ENCODE results near the gene PNMA1.
A peak's percentile ranks its signal among the peaks of the same experiment; 100 is the strongest.

Gene PNMA1

DNA sequence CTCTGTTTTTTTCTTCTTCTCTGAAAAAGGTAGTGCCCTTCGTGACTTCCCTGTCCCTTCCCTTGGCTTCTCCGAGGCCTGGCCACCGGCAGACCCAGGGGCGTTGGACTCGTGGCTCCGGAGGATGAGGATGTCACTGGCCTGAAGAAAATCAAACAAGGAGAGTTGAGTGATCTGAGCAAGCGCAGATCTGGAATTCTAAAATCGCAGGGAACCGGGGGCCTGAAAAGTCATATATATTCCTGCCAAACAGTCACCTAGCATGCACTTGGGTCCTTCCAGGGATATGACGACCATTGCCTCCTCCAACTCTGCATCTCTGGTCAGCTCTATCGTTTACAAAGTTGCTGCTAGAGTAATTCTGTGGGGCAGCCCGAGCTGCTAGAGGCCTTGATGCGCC is 5.2 kb upstream of the PNMA1 start:
- no peak for TF ChIP-seq ZBTB7A (IDR thresholded peaks at IDR 0.05; ENCODE audit: low read depth)
- no peak for TF ChIP-seq TCF12 (IDR thresholded peaks at IDR 0.05; ENCODE audit: low read depth)

DNA sequence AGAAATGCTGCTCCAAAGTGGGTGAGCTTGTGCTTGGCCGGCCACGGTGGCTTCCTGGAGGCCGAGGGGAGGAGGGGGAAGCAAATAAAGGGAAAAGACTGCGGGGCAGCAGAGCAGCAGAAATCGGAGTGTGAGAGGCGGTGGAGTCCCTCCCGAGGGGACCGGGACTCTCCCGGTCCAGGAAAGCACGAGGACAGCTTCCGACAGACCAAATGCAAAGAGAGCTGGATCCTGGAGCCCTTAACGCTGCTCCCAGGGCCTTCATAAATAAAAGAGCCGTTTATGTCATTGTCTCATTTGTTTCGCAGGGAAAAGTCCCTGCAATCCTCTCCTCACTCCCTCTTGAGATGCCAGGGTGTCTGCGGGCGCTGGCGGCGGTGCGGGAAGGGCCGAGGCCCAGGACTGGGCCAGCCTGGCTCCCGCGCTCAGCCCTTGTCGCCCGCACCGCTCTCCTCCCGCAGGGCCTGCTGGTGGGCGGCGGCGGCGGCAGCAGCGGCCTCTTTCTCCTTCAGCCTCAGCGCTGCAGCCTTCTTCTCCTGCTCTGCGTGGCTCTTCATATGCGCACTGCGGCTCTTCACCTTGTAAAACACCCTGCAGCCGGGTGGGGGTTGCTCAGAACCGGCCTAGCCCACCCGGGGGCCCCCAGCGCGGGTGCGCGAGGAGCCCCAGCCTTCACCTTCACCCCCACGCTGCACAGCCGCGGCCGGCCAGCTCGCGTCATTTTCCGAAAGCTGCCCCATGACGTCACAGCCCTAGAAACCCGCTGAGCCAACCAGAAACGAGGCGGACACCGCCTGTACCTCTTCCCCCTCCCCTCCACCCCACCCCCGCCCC is 4.5 kb upstream of the PNMA1 start:
- TF ChIP-seq ZBTB7A (IDR thresholded peaks at IDR 0.05; ENCODE audit: low read depth): no peak
- TF ChIP-seq, protein P1, sequence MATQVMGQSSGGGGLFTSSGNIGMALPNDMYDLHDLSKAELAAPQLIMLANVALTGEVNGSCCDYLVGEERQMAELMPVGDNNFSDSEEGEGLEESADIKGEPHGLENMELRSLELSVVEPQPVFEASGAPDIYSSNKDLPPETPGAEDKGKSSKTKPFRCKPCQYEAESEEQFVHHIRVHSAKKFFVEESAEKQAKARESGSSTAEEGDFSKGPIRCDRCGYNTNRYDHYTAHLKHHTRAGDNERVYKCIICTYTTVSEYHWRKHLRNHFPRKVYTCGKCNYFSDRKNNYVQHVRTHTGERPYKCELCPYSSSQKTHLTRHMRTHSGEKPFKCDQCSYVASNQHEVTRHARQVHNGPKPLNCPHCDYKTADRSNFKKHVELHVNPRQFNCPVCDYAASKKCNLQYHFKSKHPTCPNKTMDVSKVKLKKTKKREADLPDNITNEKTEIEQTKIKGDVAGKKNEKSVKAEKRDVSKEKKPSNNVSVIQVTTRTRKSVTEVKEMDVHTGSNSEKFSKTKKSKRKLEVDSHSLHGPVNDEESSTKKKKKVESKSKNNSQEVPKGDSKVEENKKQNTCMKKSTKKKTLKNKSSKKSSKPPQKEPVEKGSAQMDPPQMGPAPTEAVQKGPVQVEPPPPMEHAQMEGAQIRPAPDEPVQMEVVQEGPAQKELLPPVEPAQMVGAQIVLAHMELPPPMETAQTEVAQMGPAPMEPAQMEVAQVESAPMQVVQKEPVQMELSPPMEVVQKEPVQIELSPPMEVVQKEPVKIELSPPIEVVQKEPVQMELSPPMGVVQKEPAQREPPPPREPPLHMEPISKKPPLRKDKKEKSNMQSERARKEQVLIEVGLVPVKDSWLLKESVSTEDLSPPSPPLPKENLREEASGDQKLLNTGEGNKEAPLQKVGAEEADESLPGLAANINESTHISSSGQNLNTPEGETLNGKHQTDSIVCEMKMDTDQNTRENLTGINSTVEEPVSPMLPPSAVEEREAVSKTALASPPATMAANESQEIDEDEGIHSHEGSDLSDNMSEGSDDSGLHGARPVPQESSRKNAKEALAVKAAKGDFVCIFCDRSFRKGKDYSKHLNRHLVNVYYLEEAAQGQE (IDR thresholded peaks at IDR 0.05; ENCODE audit: low read depth): no peak
- TF ChIP-seq TEAD4 (IDR thresholded peaks at IDR 0.05): no peak
- TF ChIP-seq, protein P2, sequence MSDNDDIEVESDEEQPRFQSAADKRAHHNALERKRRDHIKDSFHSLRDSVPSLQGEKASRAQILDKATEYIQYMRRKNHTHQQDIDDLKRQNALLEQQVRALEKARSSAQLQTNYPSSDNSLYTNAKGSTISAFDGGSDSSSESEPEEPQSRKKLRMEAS (IDR thresholded peaks at IDR 0.05): no peak
- TF ChIP-seq FOXM1 (IDR thresholded peaks at IDR 0.05; ENCODE audit: borderline replicate concordance, low read depth): no peak
- TF ChIP-seq NFIC (IDR thresholded peaks at IDR 0.05): no peak
- TF ChIP-seq RAD21 (IDR thresholded peaks at IDR 0.05; ENCODE audit: low read depth): no peak
- no peak for TF ChIP-seq YY1 (IDR thresholded peaks at IDR 0.05; ENCODE audit: low read depth)
- no peak for TF ChIP-seq EGR1 (IDR thresholded peaks at IDR 0.05)
- TF ChIP-seq, protein P3, sequence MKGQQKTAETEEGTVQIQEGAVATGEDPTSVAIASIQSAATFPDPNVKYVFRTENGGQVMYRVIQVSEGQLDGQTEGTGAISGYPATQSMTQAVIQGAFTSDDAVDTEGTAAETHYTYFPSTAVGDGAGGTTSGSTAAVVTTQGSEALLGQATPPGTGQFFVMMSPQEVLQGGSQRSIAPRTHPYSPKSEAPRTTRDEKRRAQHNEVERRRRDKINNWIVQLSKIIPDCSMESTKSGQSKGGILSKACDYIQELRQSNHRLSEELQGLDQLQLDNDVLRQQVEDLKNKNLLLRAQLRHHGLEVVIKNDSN (IDR thresholded peaks at IDR 0.05): no peak
- TF ChIP-seq TAF1 (IDR thresholded peaks at IDR 0.05; ENCODE audit: low read depth): no peak
- no peak for TF ChIP-seq CEBPB (IDR thresholded peaks at IDR 0.05)

DNA sequence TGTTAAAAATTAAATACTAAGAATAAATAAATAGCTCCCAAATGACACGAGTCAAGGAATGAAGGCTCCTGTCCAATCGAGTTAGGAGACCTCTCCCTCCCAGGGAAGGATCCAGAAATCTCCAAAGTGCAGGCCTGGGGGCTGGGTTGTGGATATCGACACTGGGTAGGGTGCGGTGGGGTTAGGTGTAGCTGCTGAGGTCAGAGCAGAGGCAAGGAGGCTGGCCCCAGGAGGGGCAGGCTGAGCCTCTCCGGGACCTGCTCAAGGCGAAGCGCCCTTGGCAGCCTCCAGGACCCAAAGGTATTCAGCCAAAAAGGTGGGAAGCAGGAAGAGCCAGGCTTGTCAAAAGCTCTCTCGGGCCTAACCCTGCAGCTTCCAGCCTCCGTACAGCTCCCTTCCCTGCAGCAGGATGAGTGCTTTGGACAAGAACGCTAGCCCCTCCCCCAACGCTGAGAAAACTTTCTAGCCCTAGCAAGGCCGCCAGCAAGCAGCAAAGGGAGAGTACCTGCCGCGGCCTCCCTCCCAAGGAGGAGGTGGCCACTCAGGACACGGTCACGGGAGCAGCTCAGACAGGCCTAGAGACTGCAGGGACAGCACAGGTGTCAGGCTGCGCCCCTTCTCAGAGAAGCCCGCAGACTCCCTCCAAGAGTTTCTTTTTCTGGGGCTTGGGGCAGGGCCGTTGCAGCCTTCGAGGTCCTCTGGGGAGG is 3.7 kb upstream of the PNMA1 start:
- TF ChIP-seq TEAD4 (IDR thresholded peaks at IDR 0.05): no peak
- TF ChIP-seq EP300 (IDR thresholded peaks at IDR 0.05; ENCODE audit: borderline replicate concordance): no peak
- no peak for TF ChIP-seq ZBTB7A (IDR thresholded peaks at IDR 0.05; ENCODE audit: low read depth)
- TF ChIP-seq, protein P3 (IDR thresholded peaks at IDR 0.05): no peak
- TF ChIP-seq RAD21 (IDR thresholded peaks at IDR 0.05; ENCODE audit: low read depth): no peak
- TF ChIP-seq YY1 (IDR thresholded peaks at IDR 0.05; ENCODE audit: low read depth): no peak
- no peak for TF ChIP-seq FOXM1 (IDR thresholded peaks at IDR 0.05; ENCODE audit: borderline replicate concordance, low read depth)
- no peak for TF ChIP-seq CREB1 (IDR thresholded peaks at IDR 0.05; ENCODE audit: low read depth)
- TF ChIP-seq EGR1 (IDR thresholded peaks at IDR 0.05): no peak
- TF ChIP-seq NFIC (IDR thresholded peaks at IDR 0.05): no peak
- TF ChIP-seq, protein P2 (IDR thresholded peaks at IDR 0.05): no peak
- TF ChIP-seq TCF12 (IDR thresholded peaks at IDR 0.05; ENCODE audit: low read depth): no peak
- no peak for TF ChIP-seq CEBPB (IDR thresholded peaks at IDR 0.05)
- TF ChIP-seq, protein P1 (IDR thresholded peaks at IDR 0.05; ENCODE audit: low read depth): no peak
- TF ChIP-seq TAF1 (IDR thresholded peaks at IDR 0.05; ENCODE audit: low read depth): no peak

DNA sequence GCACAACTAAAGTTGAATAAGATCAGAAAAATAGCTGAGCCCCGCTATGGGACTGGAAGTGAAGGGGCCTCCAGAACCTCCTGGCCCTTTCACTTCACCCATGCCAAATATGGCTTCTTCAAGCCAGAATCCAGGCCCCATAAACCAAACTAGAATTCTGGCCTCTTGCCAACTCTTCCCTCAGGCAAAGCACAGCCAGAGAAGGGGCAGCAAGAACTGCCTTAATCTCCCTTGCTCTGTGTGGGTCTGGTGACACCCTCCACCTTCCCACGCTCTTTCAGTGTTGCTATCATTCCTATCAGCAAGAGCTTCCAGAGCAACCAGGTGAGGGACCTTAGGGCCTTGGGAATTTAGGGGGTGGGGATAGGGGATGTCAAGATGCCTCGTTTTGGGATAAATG is 3.1 kb upstream of the PNMA1 start:
- TF ChIP-seq TAF1 (IDR thresholded peaks at IDR 0.05; ENCODE audit: low read depth): no peak
- TF ChIP-seq NFIC (IDR thresholded peaks at IDR 0.05): peak; percentile 65
- no peak for TF ChIP-seq CEBPB (IDR thresholded peaks at IDR 0.05)

DNA sequence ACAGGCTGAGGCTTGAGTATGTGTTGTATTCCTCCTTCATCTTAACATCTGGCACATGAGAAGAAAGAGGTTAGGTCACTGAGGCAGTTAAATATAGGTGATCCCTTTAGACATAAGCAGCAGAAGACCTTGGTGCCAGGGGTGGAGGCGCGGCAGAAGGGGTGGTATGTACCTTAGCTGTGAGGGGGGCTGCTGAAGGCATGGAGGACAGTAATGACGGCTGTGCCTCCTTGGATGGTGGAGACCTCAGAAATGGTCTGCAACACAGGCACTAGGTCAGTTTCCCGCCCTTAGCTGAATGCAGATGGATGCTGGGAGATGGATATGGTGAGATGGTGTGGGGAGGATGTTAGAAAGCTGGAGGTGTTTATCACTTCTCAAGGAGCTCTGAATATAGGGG is 1.5 kb upstream of the PNMA1 start:
- no peak for TF ChIP-seq NFIC (IDR thresholded peaks at IDR 0.05)
- no peak for TF ChIP-seq EGR1 (IDR thresholded peaks at IDR 0.05)
- TF ChIP-seq RAD21 (IDR thresholded peaks at IDR 0.05; ENCODE audit: low read depth): no peak
- no peak for TF ChIP-seq FOXM1 (IDR thresholded peaks at IDR 0.05; ENCODE audit: borderline replicate concordance, low read depth)
- no peak for TF ChIP-seq TAF1 (IDR thresholded peaks at IDR 0.05; ENCODE audit: low read depth)
- TF ChIP-seq EP300 (IDR thresholded peaks at IDR 0.05; ENCODE audit: borderline replicate concordance): no peak
- TF ChIP-seq TCF12 (IDR thresholded peaks at IDR 0.05; ENCODE audit: low read depth): no peak
- no peak for TF ChIP-seq TEAD4 (IDR thresholded peaks at IDR 0.05)

DNA sequence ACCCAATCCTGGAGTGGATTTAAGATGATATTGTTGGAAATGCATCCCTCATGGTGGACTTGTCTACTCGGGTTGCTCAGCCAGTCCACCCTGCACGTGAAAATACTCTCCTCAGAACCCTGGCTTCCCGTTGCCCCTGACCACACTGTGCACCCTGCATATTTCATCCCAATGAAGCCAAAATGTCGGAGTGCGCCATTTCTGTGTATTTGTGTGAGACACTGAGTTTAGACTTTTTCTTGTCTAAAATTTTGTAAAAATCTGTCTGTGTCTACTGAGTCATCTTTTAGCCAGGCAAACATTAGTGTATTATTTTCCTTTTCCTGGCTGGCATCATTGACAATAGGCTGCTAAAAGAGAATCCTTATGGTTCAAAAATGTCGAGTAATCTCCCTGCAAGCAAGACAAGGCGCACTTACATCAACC is 485 bp upstream of the PNMA1 start:
- no peak for TF ChIP-seq EGR1 (IDR thresholded peaks at IDR 0.05)
- TF ChIP-seq, protein P2 (IDR thresholded peaks at IDR 0.05): no peak
- no peak for TF ChIP-seq TAF1 (IDR thresholded peaks at IDR 0.05; ENCODE audit: low read depth)
- no peak for TF ChIP-seq FOXM1 (IDR thresholded peaks at IDR 0.05; ENCODE audit: borderline replicate concordance, low read depth)
- no peak for TF ChIP-seq CEBPB (IDR thresholded peaks at IDR 0.05)
- TF ChIP-seq CREB1 (IDR thresholded peaks at IDR 0.05; ENCODE audit: low read depth): no peak
- no peak for TF ChIP-seq NFIC (IDR thresholded peaks at IDR 0.05)
- TF ChIP-seq, protein P3 (IDR thresholded peaks at IDR 0.05): no peak
- no peak for TF ChIP-seq EP300 (IDR thresholded peaks at IDR 0.05; ENCODE audit: borderline replicate concordance)
- no peak for TF ChIP-seq YY1 (IDR thresholded peaks at IDR 0.05; ENCODE audit: low read depth)
- TF ChIP-seq ZBTB7A (IDR thresholded peaks at IDR 0.05; ENCODE audit: low read depth): no peak
- TF ChIP-seq, protein P1 (IDR thresholded peaks at IDR 0.05; ENCODE audit: low read depth): no peak
- no peak for TF ChIP-seq RAD21 (IDR thresholded peaks at IDR 0.05; ENCODE audit: low read depth)
- TF ChIP-seq TEAD4 (IDR thresholded peaks at IDR 0.05): no peak
- TF ChIP-seq TCF12 (IDR thresholded peaks at IDR 0.05; ENCODE audit: low read depth): no peak

Data from Ishikawa (cell line).